22Rv1 (cell line): Measurements from ENCODE around the gene TNIP1.

Experiments
- H3K27ac ChIP-seq: fragments of 450-650 bp; 2 replicates; pipeline ENCODE4 v1.5.1; 2017
- ZFX ChIP-seq: fragments of 450-650 bp; IDR thresholded peaks from 2 replicates; pipeline ENCODE4 v1.6.1; 2017; ENCODE audit warnings: antibody characterized with exemption, borderline replicate concordance
- TF ChIP-seq, protein P1 (sequence below): fragments of 450-650 bp; IDR thresholded peaks from 2 replicates; pipeline ENCODE4 v1.5.1; 2017; ENCODE audit warnings: mild to moderate bottlenecking

The TNIP1 gene

GRCh38 chr5:151123897-151124751, 43.3 kb upstream of the TNIP1 start:
- no peak overlapping the region for H3K27ac ChIP-seq
- TF ChIP-seq, protein P1, sequence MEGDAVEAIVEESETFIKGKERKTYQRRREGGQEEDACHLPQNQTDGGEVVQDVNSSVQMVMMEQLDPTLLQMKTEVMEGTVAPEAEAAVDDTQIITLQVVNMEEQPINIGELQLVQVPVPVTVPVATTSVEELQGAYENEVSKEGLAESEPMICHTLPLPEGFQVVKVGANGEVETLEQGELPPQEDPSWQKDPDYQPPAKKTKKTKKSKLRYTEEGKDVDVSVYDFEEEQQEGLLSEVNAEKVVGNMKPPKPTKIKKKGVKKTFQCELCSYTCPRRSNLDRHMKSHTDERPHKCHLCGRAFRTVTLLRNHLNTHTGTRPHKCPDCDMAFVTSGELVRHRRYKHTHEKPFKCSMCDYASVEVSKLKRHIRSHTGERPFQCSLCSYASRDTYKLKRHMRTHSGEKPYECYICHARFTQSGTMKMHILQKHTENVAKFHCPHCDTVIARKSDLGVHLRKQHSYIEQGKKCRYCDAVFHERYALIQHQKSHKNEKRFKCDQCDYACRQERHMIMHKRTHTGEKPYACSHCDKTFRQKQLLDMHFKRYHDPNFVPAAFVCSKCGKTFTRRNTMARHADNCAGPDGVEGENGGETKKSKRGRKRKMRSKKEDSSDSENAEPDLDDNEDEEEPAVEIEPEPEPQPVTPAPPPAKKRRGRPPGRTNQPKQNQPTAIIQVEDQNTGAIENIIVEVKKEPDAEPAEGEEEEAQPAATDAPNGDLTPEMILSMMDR = no peak
- no peak for TF ChIP-seq ZFX

DNA sequence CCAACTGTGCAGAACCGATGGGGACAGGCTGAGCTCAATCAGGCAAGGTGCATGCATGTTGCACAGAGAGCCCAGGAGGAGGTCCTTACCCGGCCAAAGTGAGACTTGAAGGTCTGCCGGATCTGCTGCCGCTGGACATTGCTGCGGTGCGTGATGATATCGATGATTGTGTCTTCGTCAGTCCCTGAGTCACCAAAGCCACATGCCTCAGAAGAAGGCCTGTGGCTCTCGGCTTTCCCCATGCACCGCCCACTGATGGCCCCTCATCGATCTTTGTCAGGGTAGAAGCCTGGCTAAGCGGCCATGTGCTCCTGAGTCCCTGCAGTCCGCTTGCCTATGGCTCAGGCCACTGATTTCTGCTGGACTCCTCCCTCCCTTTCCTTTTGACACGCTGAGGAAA, 42.0 kb upstream of the TNIP1 start:
- no peak for TF ChIP-seq ZFX
- TF ChIP-seq, protein P1 = no peak
- no peak overlapping the region for H3K27ac ChIP-seq

DNA sequence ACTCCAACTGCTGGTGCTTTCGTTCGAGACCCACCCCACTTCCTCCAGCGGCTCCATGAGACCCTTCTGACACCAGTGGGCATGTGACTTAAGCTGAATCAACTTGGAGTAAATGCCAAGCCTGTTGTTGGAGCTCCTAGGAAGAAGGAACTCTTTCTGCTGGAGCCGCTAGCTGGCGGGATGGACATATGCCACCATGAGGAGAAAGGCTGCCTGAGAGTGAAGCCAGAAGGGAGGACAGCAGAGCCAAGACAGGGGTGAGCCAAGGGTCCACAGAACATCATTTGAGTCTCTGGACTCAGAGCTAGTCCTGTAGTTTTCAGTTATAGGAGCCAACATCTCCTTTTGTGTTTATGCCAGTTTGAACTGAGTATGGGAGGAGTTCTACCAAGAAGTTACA, 40.8 kb upstream of the TNIP1 start:
- no peak overlapping the region for H3K27ac ChIP-seq
- TF ChIP-seq, protein P1 = no peak
- no peak for TF ChIP-seq ZFX

- H3K27ac ChIP-seq = no peak overlapping the region
- TF ChIP-seq, protein P1 = no peak
- no peak for TF ChIP-seq ZFX
These were observed 40.3 kb upstream of the TNIP1 start for GRCh38 chr5:151121095-151121494.

GRCh38 chr5:151118913-151119575, 38.2 kb upstream of the TNIP1 start:
- no peak for TF ChIP-seq ZFX
- TF ChIP-seq, protein P1 = no peak
- H3K27ac ChIP-seq = no peak overlapping the region

GRCh38 chr5:151115272-151115905, 34.6 kb upstream of the TNIP1 start:
- TF ChIP-seq, protein P1 = peak; percentile 96
- no peak for TF ChIP-seq ZFX
- H3K27ac ChIP-seq = no peak overlapping the region

DNA sequence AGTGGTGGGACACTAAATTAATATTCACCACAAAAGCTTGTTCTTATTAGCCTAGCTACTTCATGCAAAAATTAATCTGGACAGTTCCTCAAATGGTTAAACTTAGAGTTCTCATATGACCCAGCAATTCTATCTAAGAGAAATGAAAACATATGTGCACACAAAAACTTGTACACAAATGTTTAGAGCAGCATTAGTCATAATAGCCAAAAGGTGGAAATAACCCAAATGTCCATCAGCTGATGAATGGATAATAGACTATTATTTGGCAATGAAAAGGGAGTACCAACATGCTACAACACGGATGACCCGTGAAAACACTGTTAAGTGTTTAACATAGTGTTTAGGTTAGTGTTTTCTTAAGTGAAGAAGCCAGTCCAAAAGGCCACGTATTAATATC, 32.8 kb upstream of the TNIP1 start:
- TF ChIP-seq ZFX = no peak
- TF ChIP-seq, protein P1 = no peak
- no peak overlapping the region for H3K27ac ChIP-seq
